SK-N-SH treated with all-trans-retinoic acid at 6 μM for 48 hours (cell line): ENCODE measurements around the gene ASB3.
A peak's percentile ranks its signal among the peaks of the same experiment; 100 is the strongest.

ENCODE experiments used
- ATAC-seq: fragments of 200-7000 bp; cut with Tn5 transposase; 3 replicates; pipeline ENCODE4 v1.9.1; 2020; ENCODE audit warnings: mild to moderate bottlenecking, moderate library complexity
- ARNTL ChIP-seq: fragments of 450-650 bp; formaldehyde crosslinking; IDR thresholded peaks from 2 replicates; pipeline ENCODE4 v1.5.0; 2020; ENCODE audit warnings: low read depth, mild to moderate bottlenecking, moderate library complexity, borderline replicate concordance
- BACH2 ChIP-seq: fragments of 250-450 bp; sonication (Bioruptor Pico); IDR thresholded peaks from 2 replicates; pipeline ENCODE4 v1.9.0; 2021; ENCODE audit warnings: mild to moderate bottlenecking, borderline replicate concordance
- CSDC2 ChIP-seq: fragments of 250-450 bp; sonication (Bioruptor Pico); IDR thresholded peaks from 2 replicates; pipeline ENCODE4 v1.5.0; 2020; ENCODE audit warnings: mild to moderate bottlenecking, moderate library complexity
- CSRNP3 ChIP-seq: fragments of 250-450 bp; sonication (Bioruptor Pico); IDR thresholded peaks from 2 replicates; pipeline ENCODE4 v1.5.1; 2021; ENCODE audit warnings: mild to moderate bottlenecking, moderate library complexity
- GLIS3 ChIP-seq: fragments of 250-450 bp; sonication (Bioruptor Pico); IDR thresholded peaks from 2 replicates; pipeline ENCODE4 v1.5.0; 2020; ENCODE audit warnings: mild to moderate bottlenecking, moderate library complexity
- ISL1 ChIP-seq: fragments of 250-450 bp; sonication (Bioruptor Pico); IDR thresholded peaks from 2 replicates; pipeline ENCODE4 v2.1.2; 2022; ENCODE audit warnings: mild to moderate bottlenecking, moderate library complexity
- OSR1 ChIP-seq: fragments of 250-450 bp; sonication (Bioruptor Pico); IDR thresholded peaks from 2 replicates; pipeline ENCODE4 v1.8.0; 2022; ENCODE audit warnings: moderate library complexity, mild to moderate bottlenecking, inconsistent platforms
- RARB ChIP-seq: fragments of 250-450 bp; sonication (Bioruptor Pico); IDR thresholded peaks from 2 replicates; pipeline ENCODE4 v1.8.0; 2021; ENCODE audit warnings: mild to moderate bottlenecking, moderate library complexity
- SNAI2 ChIP-seq: fragments of 250-450 bp; sonication (Bioruptor Pico); IDR thresholded peaks from 2 replicates; pipeline ENCODE4 v1.5.0; 2020; ENCODE audit warnings: mild to moderate bottlenecking, moderate library complexity
- TCF4 ChIP-seq: fragments of 250-450 bp; sonication (Bioruptor Pico); IDR thresholded peaks from 2 replicates; pipeline ENCODE4 v1.8.0; 2021; ENCODE audit warnings: mild to moderate bottlenecking, moderate library complexity, borderline replicate concordance
- TOX ChIP-seq: fragments of 250-450 bp; sonication (Bioruptor Pico); IDR thresholded peaks from 2 replicates; pipeline ENCODE4 v1.8.0; 2021; ENCODE audit warnings: mild to moderate bottlenecking, moderate library complexity, borderline replicate concordance
- TSHZ2 ChIP-seq: fragments of 250-450 bp; sonication (Bioruptor Pico); IDR thresholded peaks from 2 replicates; pipeline ENCODE4 v1.5.0; 2020; ENCODE audit warnings: mild to moderate bottlenecking, moderate library complexity
- ZC3H10 ChIP-seq: fragments of 250-450 bp; sonication (Bioruptor Pico); IDR thresholded peaks from 2 replicates; pipeline ENCODE4 v1.5.1; 2021; ENCODE audit warnings: mild to moderate bottlenecking, moderate library complexity
- ZFP3 ChIP-seq: fragments of 250-450 bp; sonication (Bioruptor Pico); IDR thresholded peaks from 2 replicates; pipeline ENCODE4 v1.5.0; 2020; ENCODE audit warnings: mild to moderate bottlenecking, moderate library complexity
- ZFP30 ChIP-seq: fragments of 450-650 bp; formaldehyde crosslinking; IDR thresholded peaks from 2 replicates; pipeline ENCODE4 v1.5.0; 2022; ENCODE audit warnings: mild to moderate bottlenecking, moderate library complexity
- ZNF565 ChIP-seq: fragments of 450-650 bp; formaldehyde crosslinking; conservative IDR thresholded peaks from 2 replicates; pipeline ENCODE4 v1.5.0; 2020; ENCODE audit warnings: low read depth, mild to moderate bottlenecking, moderate library complexity
- ZNF70 ChIP-seq: fragments of 450-650 bp; formaldehyde crosslinking; IDR thresholded peaks from 2 replicates; pipeline ENCODE4 v1.5.0; 2020; ENCODE audit warnings: mild to moderate bottlenecking, moderate library complexity
- ZNF8 ChIP-seq: fragments of 450-650 bp; formaldehyde crosslinking; IDR thresholded peaks from 2 replicates; pipeline ENCODE4 v1.5.0; 2020; ENCODE audit warnings: mild to moderate bottlenecking, moderate library complexity
- TF ChIP-seq, protein P1 (sequence below): fragments of 250-450 bp; sonication (Bioruptor Pico); IDR thresholded peaks from 2 replicates; pipeline ENCODE4 v1.8.0; 2021; ENCODE audit warnings: low read depth, mild to moderate bottlenecking, moderate library complexity, borderline replicate concordance
- TF ChIP-seq, protein P2 (sequence below): fragments of 250-450 bp; sonication (Bioruptor Pico); IDR thresholded peaks from 2 replicates; pipeline ENCODE4 v1.5.1; 2020; ENCODE audit warnings: low read depth, mild to moderate bottlenecking, moderate library complexity
- TF ChIP-seq, protein P3 (sequence below): fragments of 250-450 bp; sonication (Bioruptor Pico); IDR thresholded peaks from 2 replicates; pipeline ENCODE4 v1.8.0; 2020; ENCODE audit warnings: mild to moderate bottlenecking, moderate library complexity, borderline replicate concordance

ASB3 gene

DNA sequence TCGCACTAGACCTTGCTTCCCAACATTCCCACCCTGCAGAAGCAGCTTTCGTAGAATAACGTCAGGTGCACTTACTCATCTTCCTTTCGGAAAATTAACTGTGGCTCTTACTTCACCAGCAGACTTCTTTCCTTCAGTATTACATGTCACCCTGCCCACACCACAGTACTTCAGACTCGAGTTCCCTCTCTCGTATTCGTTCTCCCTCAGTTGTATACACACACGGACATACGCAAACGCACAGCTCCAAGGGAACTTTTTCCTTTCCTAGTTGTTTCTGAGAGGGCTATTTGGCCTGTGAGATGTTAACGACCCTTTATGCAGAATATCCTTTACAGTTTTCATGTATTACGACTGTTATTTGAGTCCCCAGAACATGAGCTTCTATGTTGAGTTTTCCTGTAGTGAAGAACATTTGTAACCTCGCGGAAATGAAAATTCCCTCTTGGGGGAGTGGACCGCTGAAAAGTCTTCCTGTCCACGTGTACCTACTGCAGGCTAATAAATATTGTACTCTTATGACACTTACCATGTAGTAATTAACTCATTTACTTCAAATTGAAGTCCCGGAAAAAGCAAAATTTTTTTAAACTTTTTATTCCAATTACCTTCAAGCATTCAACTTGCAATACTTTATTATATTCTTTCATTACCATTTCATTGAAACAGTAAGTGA is 999 bp upstream of the ASB3 start:
- no peak for TF ChIP-seq ARNTL
- TF ChIP-seq, all 23 proteins: peak for 0
- ATAC-seq, result peak; percentile 37

GRCh38 chr2:53786352-53786704 is 425 bp downstream of the ASB3 start:
- TF ChIP-seq GLIS3 (CRISPR knock-in tag), result no peak
- ATAC-seq, result peak; percentile 52

- TF ChIP-seq, protein P1, sequence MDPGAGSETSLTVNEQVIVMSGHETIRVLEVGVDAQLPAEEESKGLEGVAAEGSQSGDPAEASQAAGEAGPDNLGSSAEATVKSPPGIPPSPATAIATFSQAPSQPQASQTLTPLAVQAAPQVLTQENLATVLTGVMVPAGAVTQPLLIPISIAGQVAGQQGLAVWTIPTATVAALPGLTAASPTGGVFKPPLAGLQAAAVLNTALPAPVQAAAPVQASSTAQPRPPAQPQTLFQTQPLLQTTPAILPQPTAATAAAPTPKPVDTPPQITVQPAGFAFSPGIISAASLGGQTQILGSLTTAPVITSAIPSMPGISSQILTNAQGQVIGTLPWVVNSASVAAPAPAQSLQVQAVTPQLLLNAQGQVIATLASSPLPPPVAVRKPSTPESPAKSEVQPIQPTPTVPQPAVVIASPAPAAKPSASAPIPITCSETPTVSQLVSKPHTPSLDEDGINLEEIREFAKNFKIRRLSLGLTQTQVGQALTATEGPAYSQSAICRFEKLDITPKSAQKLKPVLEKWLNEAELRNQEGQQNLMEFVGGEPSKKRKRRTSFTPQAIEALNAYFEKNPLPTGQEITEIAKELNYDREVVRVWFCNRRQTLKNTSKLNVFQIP (CRISPR knock-in tag), result no peak
- TF ChIP-seq TOX (CRISPR knock-in tag) (no peak), TSHZ2 (CRISPR knock-in tag) (no peak), GLIS3 (CRISPR knock-in tag) (no peak), ZFP3 (no peak)
- TF ChIP-seq, all 23 proteins: peak for 0
- no peak for ATAC-seq
Measured at GRCh38 chr2:53785366-53785765, 1.4 kb downstream of the ASB3 start.

- TF ChIP-seq ZNF565 (CRISPR knock-in tag) (no peak), ARNTL (no peak), TSHZ2 (CRISPR knock-in tag) (no peak), TCF4 (CRISPR knock-in tag) (no peak), ZFP30 (no peak), ZNF8 (CRISPR knock-in tag) (no peak), ZNF70 (CRISPR knock-in tag) (no peak), CSDC2 (CRISPR knock-in tag) (no peak), ZC3H10 (CRISPR knock-in tag) (no peak), CSRNP3 (no peak), SNAI2 (CRISPR knock-in tag) (no peak), ISL1 (no peak), RARB (no peak), TOX (CRISPR knock-in tag) (no peak), BACH2 (no peak), OSR1 (CRISPR knock-in tag) (no peak)
- TF ChIP-seq, protein P1 (CRISPR knock-in tag), result no peak
- TF ChIP-seq, protein P2, sequence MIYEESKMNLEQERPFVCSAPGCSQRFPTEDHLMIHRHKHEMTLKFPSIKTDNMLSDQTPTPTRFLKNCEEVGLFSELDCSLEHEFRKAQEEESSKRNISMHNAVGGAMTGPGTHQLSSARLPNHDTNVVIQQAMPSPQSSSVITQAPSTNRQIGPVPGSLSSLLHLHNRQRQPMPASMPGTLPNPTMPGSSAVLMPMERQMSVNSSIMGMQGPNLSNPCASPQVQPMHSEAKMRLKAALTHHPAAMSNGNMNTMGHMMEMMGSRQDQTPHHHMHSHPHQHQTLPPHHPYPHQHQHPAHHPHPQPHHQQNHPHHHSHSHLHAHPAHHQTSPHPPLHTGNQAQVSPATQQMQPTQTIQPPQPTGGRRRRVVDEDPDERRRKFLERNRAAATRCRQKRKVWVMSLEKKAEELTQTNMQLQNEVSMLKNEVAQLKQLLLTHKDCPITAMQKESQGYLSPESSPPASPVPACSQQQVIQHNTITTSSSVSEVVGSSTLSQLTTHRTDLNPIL (CRISPR knock-in tag), result no peak
- TF ChIP-seq, protein P3, sequence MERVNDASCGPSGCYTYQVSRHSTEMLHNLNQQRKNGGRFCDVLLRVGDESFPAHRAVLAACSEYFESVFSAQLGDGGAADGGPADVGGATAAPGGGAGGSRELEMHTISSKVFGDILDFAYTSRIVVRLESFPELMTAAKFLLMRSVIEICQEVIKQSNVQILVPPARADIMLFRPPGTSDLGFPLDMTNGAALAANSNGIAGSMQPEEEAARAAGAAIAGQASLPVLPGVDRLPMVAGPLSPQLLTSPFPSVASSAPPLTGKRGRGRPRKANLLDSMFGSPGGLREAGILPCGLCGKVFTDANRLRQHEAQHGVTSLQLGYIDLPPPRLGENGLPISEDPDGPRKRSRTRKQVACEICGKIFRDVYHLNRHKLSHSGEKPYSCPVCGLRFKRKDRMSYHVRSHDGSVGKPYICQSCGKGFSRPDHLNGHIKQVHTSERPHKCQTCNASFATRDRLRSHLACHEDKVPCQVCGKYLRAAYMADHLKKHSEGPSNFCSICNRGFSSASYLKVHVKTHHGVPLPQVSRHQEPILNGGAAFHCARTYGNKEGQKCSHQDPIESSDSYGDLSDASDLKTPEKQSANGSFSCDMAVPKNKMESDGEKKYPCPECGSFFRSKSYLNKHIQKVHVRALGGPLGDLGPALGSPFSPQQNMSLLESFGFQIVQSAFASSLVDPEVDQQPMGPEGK (CRISPR knock-in tag), result no peak
- no peak for ATAC-seq
Measured at GRCh38 chr2:53784436-53784835, 2.3 kb downstream of the ASB3 start.
